Upper lobe of right lung (tissue), 1 donor: ENCODE results near the gene SYT17. TPM values are rescaled to one million over a fixed set of nuclear protein-coding genes. Genes with fewer than 3 reads are reported as not detected.
A peak's percentile ranks its signal among the peaks of the same experiment; 100 is the strongest.

ENCODE experiments used
- ATAC-seq: fragments of 200-7000 bp; cut with Tn5 transposase; one replicate; pipeline ENCODE4 v1.9.1; 2020; ENCODE audit warnings: mild to moderate bottlenecking, moderate library complexity
- DNase-seq: peaks from one replicate; pipeline ENCODE4 v3.0.0-alpha.2; 2020
- H3K27ac ChIP-seq: fragments of 200-600 bp; one replicate; pipeline ENCODE4 v1.8.0; 2022
- H3K27me3 ChIP-seq: fragments of 200-600 bp; one replicate; pipeline ENCODE4 v1.8.0; 2022; ENCODE audit warnings: mild to moderate bottlenecking
- H3K36me3 ChIP-seq: fragments of 200-600 bp; one replicate; pipeline ENCODE4 v1.8.0; 2022
- H3K4me1 ChIP-seq: fragments of 200-600 bp; one replicate; pipeline ENCODE4 v1.8.0; 2022
- H3K4me3 ChIP-seq: fragments of 200-600 bp; one replicate; pipeline ENCODE4 v1.8.0; 2022; ENCODE audit warnings: mild to moderate bottlenecking
- H3K9me3 ChIP-seq: fragments of 200-600 bp; one replicate; pipeline ENCODE4 v1.8.0; 2022
- intact Hi-C: fragments of 100-400 bp; cut with DNase I; formaldehyde crosslinking; loops from one replicate; pipeline ENCODE4 v1.11.0; 2022
- total RNA-seq: library from RNA; stranded (reverse); fragmentation: NEBNext Ultra II Directional; extraction: Animal tissue kit (Norgen Biotek cat#: 25700); gene quantifications from one replicate; pipeline ENCODE4 v1.2.1, GENCODE V29; 2021
- TF ChIP-seq, protein P1 (sequence below): fragments of 200-600 bp; IDR thresholded peaks from one replicate; pipeline ENCODE4 v1.8.0; 2022; ENCODE audit warnings: antibody characterized with exemption
- donor health status: DM: no; HTN: yes; CAD: no; lungs with severe emphysema.

Gene SYT17
- total RNA-seq, 1 donor from 2014 or later: 13.7 TPM

DNA sequence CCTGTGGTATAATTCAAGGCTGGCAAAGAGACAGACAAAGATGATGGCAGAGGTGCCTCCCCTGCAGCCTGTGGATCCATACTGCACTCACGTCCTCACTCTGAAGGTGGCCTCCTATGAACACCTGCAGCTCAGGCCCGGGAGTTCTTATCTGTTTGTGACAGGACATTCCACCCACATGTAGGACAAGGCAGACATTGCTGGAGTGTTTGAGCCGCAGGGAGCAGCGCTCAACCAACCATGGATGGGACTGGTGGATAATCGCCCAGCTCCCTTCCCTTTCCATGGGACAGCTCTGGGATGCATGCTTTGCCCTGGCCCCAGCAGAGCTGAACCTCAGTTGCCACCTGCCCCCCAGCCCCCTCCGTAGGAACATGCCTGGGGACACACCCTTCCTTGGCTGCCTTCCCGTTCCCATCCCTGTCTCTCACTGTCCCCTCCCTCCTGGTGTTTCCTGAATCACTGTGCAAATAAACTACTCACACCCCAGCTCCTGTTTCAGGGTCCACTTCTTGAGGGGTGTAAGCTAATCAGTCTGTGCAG lies 32.1 kb upstream of the SYT17 start:
- TF ChIP-seq, protein P1, sequence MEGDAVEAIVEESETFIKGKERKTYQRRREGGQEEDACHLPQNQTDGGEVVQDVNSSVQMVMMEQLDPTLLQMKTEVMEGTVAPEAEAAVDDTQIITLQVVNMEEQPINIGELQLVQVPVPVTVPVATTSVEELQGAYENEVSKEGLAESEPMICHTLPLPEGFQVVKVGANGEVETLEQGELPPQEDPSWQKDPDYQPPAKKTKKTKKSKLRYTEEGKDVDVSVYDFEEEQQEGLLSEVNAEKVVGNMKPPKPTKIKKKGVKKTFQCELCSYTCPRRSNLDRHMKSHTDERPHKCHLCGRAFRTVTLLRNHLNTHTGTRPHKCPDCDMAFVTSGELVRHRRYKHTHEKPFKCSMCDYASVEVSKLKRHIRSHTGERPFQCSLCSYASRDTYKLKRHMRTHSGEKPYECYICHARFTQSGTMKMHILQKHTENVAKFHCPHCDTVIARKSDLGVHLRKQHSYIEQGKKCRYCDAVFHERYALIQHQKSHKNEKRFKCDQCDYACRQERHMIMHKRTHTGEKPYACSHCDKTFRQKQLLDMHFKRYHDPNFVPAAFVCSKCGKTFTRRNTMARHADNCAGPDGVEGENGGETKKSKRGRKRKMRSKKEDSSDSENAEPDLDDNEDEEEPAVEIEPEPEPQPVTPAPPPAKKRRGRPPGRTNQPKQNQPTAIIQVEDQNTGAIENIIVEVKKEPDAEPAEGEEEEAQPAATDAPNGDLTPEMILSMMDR: no peak
- peak; percentile 35 for ATAC-seq
- intact Hi-C loops: no loop called here
- Histone ChIP-seq H3K9me3 (no peaks in the 10 kb centered on the region), H3K27me3 (no peaks in the 10 kb centered on the region), H3K4me1 (peaks cover 65% of the 10 kb centered on the region), H3K27ac (no peak overlapping the region), H3K36me3 (no peaks in the 10 kb centered on the region), H3K4me3 (no peak overlapping the region)
- no peak for DNase-seq

DNA sequence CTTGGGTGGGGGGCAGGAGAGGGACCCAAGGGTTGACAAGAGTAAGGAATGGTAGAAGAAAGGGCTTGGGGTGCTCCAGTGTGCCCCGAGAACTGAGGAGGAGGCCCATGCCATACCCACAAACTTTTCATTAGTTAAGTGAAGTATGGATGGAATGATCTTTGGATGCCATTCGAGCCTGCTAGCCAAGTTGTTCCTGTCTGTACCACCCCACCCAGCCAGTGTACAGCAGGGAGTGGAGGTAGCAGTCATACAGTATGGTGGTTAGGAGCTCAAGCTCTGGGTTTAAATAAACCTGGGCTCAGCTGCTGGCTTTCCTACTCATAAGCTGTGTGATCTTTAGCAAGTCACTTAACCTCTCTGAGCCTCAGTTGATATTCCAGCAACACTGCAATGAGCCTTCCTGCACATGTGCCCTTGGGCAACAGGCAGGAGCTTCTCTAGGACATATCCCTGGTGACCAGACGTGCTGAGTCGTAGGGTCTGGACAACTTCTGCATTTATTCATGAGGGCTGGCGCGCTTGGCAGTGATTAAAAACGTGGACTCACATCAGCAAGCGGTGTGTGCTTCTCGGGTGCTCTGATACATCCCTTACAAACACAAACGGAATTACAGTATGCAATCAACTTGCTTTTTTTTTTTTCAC lies 31.4 kb upstream of the SYT17 start:
- Histone ChIP-seq H3K27me3 (no peaks in the 10 kb centered on the region), H3K4me1 (peaks cover 58% of the 10 kb centered on the region), H3K9me3 (no peaks in the 10 kb centered on the region), H3K36me3 (no peaks in the 10 kb centered on the region), H3K27ac (peak overlapping the region; percentile 42), H3K4me3 (no peak overlapping the region)
- TF ChIP-seq, protein P1: no peak
- DNase-seq (no peak), ATAC-seq (peak; percentile 74)
- intact Hi-C loops: no loop called here

DNA sequence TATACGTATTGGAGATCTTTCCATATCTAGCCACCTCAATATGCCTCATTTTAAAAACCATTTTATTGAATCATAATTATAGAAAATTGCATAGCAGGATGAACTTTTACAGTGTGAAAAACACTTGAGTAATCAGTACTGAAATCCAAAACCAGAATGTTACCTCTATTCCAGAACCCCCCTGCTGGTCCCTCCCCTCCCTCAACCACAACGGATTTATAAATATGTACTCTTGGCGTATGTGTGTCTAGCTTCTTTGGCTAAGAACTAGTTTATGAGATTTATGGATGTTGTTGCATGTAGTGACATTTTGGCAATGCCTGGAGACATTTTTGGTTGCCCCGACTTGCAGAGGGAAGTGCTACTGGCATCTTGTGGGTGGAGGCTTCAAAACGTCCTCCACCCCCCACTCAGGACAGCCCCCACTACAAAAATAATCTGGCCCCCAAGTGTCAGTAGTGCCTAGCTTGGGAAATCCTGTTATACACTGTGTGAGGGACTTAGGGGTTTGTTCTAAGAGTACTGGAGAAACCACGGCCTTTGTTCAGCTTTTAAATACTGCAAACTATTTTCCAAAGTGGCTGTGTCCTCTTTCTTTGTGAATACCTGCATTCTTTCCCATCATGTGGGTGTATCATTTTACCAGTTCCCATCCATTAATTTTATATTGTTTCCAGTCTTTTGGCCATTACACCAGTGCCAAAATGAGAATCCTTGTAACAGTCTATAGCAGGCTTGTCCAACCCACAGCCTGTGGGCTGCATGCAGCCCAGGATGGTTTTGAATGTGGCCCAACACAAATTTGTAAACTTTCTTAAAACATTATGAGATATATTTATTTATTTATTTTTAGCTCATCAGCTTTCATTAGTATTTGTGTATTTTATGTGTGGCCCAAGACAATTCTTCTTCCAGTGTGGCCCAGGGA lies 30.6 kb upstream of the SYT17 start:
- intact Hi-C loops: no loop called here

DNA sequence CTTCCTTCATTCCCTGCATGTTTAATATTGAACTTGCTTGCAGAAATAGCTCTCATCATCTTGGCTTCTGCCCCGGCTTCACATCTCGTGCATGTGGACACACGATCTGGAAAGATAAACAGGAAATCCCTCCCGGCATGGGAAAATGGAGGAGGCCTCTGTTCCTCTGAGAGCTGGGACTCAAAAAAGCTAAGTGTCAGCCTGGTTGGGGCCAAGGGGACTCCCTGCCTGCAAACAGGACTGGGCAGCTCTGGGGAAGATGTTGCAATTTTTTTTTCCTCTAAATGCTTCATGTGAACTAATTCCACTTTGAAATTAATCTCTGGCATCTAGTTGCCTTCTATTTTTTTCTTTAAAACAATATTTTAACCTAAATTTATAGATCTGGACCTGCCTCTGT lies 29.4 kb upstream of the SYT17 start:
- intact Hi-C loops: no loop called here
- DNase-seq: no peak
- Histone ChIP-seq H3K4me3 (no peak overlapping the region), H3K27ac (peak overlapping the region; percentile 5), H3K9me3 (no peaks in the 10 kb centered on the region), H3K27me3 (no peaks in the 10 kb centered on the region), H3K36me3 (no peaks in the 10 kb centered on the region), H3K4me1 (peaks cover 48% of the 10 kb centered on the region)
- TF ChIP-seq, protein P1: no peak
- ATAC-seq: peak; percentile 85

More for the DNA sequence above, 30.6 kb upstream of the SYT17 start:
- Histone ChIP-seq H3K27ac (peak overlapping the region; percentile 47), H3K4me3 (no peak overlapping the region), H3K36me3 (no peaks in the 10 kb centered on the region), H3K4me1 (peaks cover 50% of the 10 kb centered on the region), H3K27me3 (no peaks in the 10 kb centered on the region), H3K9me3 (no peaks in the 10 kb centered on the region)
- no peak for DNase-seq
- TF ChIP-seq, protein P1: no peak
- no peak for ATAC-seq

DNA sequence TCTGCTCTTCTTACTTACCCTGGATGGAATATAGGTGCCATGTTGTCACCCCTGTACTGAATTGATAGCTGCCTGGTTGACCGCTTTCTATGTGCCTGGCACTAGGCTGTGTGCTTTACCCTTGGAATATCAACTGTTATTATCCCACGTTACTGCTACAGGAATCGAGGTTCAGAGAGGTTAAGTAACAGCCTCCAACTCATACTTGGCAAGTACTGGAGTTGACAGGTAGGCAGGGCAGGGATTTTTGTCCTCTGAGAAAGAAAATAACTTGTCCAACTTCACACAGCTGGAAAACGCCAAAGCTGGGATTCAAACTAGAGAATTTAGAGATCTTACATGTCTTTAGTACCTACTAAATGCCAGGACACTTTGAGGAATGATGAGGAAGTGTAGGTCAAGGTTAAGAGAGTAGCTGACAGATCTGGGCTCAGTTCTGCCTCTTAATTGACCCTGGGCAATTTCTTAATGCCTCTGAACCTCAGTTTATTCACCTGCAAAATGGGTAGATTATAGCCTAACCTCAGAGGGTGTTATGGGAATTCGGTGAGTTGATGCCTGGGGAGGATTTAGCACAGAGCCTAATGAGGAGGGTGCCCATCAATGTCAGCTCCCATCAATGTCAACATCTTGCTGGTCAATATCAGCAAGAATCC lies 28.5 kb upstream of the SYT17 start:
- DNase-seq: no peak
- peak overlapping the region; percentile 5 for H3K27ac ChIP-seq
- no peaks in the 10 kb centered on the region for H3K36me3 ChIP-seq
- H3K4me3 ChIP-seq: no peak overlapping the region
- H3K27me3 ChIP-seq: no peaks in the 10 kb centered on the region
- H3K9me3 ChIP-seq: no peaks in the 10 kb centered on the region
- TF ChIP-seq, protein P1: no peak
- intact Hi-C loops: no loop called here
- peaks cover 48% of the 10 kb centered on the region for H3K4me1 ChIP-seq
- ATAC-seq: no peak
